ENCODE measurements around the gene MCM10. TPM values are rescaled to one million over a fixed set of nuclear protein-coding genes. Genes with fewer than 3 reads are reported as not detected.

MCM10 gene
- total RNA-seq, 1 experiment from 2014 or later, result 7.0 TPM

- no peaks in the 10 kb centered on the region for H3K79me2 ChIP-seq (ENCODE audit: low read length)
- H3K27me3 ChIP-seq (ENCODE audit: low read length), result no peaks in the 10 kb centered on the region
- H3K4me1 ChIP-seq (ENCODE audit: low read length), result no peaks in the 10 kb centered on the region
- H4K20me1 ChIP-seq (ENCODE audit: insufficient read depth, low read depth, low read length), result no peaks in the 10 kb centered on the region
- H3K27ac ChIP-seq (ENCODE audit: low read length), result no peak overlapping the region
- no peak overlapping the region for H3K4me2 ChIP-seq (ENCODE audit: low read depth, low read length, poor library complexity, severe bottlenecking)
- DNase-seq, result no peak
- no peaks in the 10 kb centered on the region for H3K9me3 ChIP-seq (ENCODE audit: low read length)
- H3K4me3 ChIP-seq (ENCODE audit: low read length), result no peak overlapping the region
- H2AFZ ChIP-seq (ENCODE audit: low read length), result no peak overlapping the region
- no peak overlapping the region for H3K9ac ChIP-seq (ENCODE audit: low read length)
- H3K36me3 ChIP-seq (ENCODE audit: insufficient read depth, low read length), result no peaks in the 10 kb centered on the region
- no peaks in the 10 kb centered on the region for H3K9me2 ChIP-seq (replicated peaks; ENCODE audit: insufficient read depth, low read length)
Measured at GRCh38 chr10:13136651-13137050, 24.7 kb upstream of the MCM10 start.

- H3K4me1 ChIP-seq (ENCODE audit: low read length), result no peaks in the 10 kb centered on the region
- no peak overlapping the region for H3K9ac ChIP-seq (ENCODE audit: low read length)
- DNase-seq, result no peak
- no peaks in the 10 kb centered on the region for H3K27me3 ChIP-seq (ENCODE audit: low read length)
- H3K4me3 ChIP-seq (ENCODE audit: low read length), result no peak overlapping the region
- H3K79me2 ChIP-seq (ENCODE audit: low read length), result no peaks in the 10 kb centered on the region
- no peaks in the 10 kb centered on the region for H3K9me2 ChIP-seq (replicated peaks; ENCODE audit: insufficient read depth, low read length)
- no peaks in the 10 kb centered on the region for H3K36me3 ChIP-seq (ENCODE audit: insufficient read depth, low read length)
- H2AFZ ChIP-seq (ENCODE audit: low read length), result no peak overlapping the region
- no peaks in the 10 kb centered on the region for H4K20me1 ChIP-seq (ENCODE audit: insufficient read depth, low read depth, low read length)
- no peak overlapping the region for H3K27ac ChIP-seq (ENCODE audit: low read length)
- no peaks in the 10 kb centered on the region for H3K9me3 ChIP-seq (ENCODE audit: low read length)
- no peak overlapping the region for H3K4me2 ChIP-seq (ENCODE audit: low read depth, low read length, poor library complexity, severe bottlenecking)
Measured at GRCh38 chr10:13139150-13139549, 22.2 kb upstream of the MCM10 start.

GRCh38 chr10:13139676-13140075, 21.7 kb upstream of the MCM10 start:
- Histone ChIP-seq H3K4me2 (ENCODE audit: low read depth, low read length, poor library complexity, severe bottlenecking) (no peak overlapping the region), H3K9ac (ENCODE audit: low read length) (no peak overlapping the region), H3K4me1 (ENCODE audit: low read length) (no peaks in the 10 kb centered on the region), H4K20me1 (ENCODE audit: insufficient read depth, low read depth, low read length) (no peaks in the 10 kb centered on the region), H3K27ac (ENCODE audit: low read length) (no peak overlapping the region), H3K27me3 (ENCODE audit: low read length) (no peaks in the 10 kb centered on the region), H3K4me3 (ENCODE audit: low read length) (no peak overlapping the region), H2AFZ (ENCODE audit: low read length) (no peak overlapping the region), H3K36me3 (ENCODE audit: insufficient read depth, low read length) (no peaks in the 10 kb centered on the region), H3K79me2 (ENCODE audit: low read length) (no peaks in the 10 kb centered on the region), H3K9me2 (replicated peaks; ENCODE audit: insufficient read depth, low read length) (no peaks in the 10 kb centered on the region), H3K9me3 (ENCODE audit: low read length) (no peaks in the 10 kb centered on the region)
- DNase-seq, result no peak

GRCh38 chr10:13140627-13141190, 20.6 kb upstream of the MCM10 start:
- Histone ChIP-seq H3K4me3 (ENCODE audit: low read length) (no peak overlapping the region), H3K27ac (ENCODE audit: low read length) (no peak overlapping the region), H3K4me2 (ENCODE audit: low read depth, low read length, poor library complexity, severe bottlenecking) (no peak overlapping the region), H3K4me1 (ENCODE audit: low read length) (no peaks in the 10 kb centered on the region), H4K20me1 (ENCODE audit: insufficient read depth, low read depth, low read length) (no peaks in the 10 kb centered on the region), H3K9me3 (ENCODE audit: low read length) (no peaks in the 10 kb centered on the region), H2AFZ (ENCODE audit: low read length) (no peak overlapping the region), H3K9ac (ENCODE audit: low read length) (no peak overlapping the region), H3K79me2 (ENCODE audit: low read length) (no peaks in the 10 kb centered on the region), H3K27me3 (ENCODE audit: low read length) (no peaks in the 10 kb centered on the region), H3K36me3 (ENCODE audit: insufficient read depth, low read length) (no peaks in the 10 kb centered on the region), H3K9me2 (replicated peaks; ENCODE audit: insufficient read depth, low read length) (no peaks in the 10 kb centered on the region)
- no peak for DNase-seq

GRCh38 chr10:13143766-13144165, 17.6 kb upstream of the MCM10 start:
- Histone ChIP-seq H2AFZ (ENCODE audit: low read length) (no peak overlapping the region), H3K9ac (ENCODE audit: low read length) (no peak overlapping the region), H3K27me3 (ENCODE audit: low read length) (no peaks in the 10 kb centered on the region), H3K9me3 (ENCODE audit: low read length) (no peaks in the 10 kb centered on the region), H3K4me2 (ENCODE audit: low read depth, low read length, poor library complexity, severe bottlenecking) (no peak overlapping the region), H3K36me3 (ENCODE audit: insufficient read depth, low read length) (no peaks in the 10 kb centered on the region), H4K20me1 (ENCODE audit: insufficient read depth, low read depth, low read length) (no peaks in the 10 kb centered on the region), H3K9me2 (replicated peaks; ENCODE audit: insufficient read depth, low read length) (no peaks in the 10 kb centered on the region), H3K4me3 (ENCODE audit: low read length) (no peak overlapping the region), H3K27ac (ENCODE audit: low read length) (no peak overlapping the region), H3K4me1 (ENCODE audit: low read length) (no peaks in the 10 kb centered on the region), H3K79me2 (ENCODE audit: low read length) (no peaks in the 10 kb centered on the region)
- DNase-seq, result no peak

GRCh38 chr10:13144814-13145213, 16.5 kb upstream of the MCM10 start:
- Histone ChIP-seq H3K4me1 (ENCODE audit: low read length) (no peaks in the 10 kb centered on the region), H3K36me3 (ENCODE audit: insufficient read depth, low read length) (no peaks in the 10 kb centered on the region), H3K9me3 (ENCODE audit: low read length) (no peaks in the 10 kb centered on the region), H4K20me1 (ENCODE audit: insufficient read depth, low read depth, low read length) (no peaks in the 10 kb centered on the region), H3K27me3 (ENCODE audit: low read length) (no peaks in the 10 kb centered on the region), H3K4me2 (ENCODE audit: low read depth, low read length, poor library complexity, severe bottlenecking) (no peak overlapping the region), H3K9ac (ENCODE audit: low read length) (no peak overlapping the region), H3K79me2 (ENCODE audit: low read length) (no peaks in the 10 kb centered on the region), H3K9me2 (replicated peaks; ENCODE audit: insufficient read depth, low read length) (no peaks in the 10 kb centered on the region), H3K4me3 (ENCODE audit: low read length) (no peak overlapping the region), H2AFZ (ENCODE audit: low read length) (no peak overlapping the region), H3K27ac (ENCODE audit: low read length) (no peak overlapping the region)
- no peak for DNase-seq

GRCh38 chr10:13146379-13146778, 15.0 kb upstream of the MCM10 start:
- no peak for DNase-seq
- Histone ChIP-seq H3K36me3 (ENCODE audit: insufficient read depth, low read length) (no peaks in the 10 kb centered on the region), H3K4me3 (ENCODE audit: low read length) (no peak overlapping the region), H3K4me2 (ENCODE audit: low read depth, low read length, poor library complexity, severe bottlenecking) (no peak overlapping the region), H3K27me3 (ENCODE audit: low read length) (no peaks in the 10 kb centered on the region), H3K79me2 (ENCODE audit: low read length) (no peaks in the 10 kb centered on the region), H3K9ac (ENCODE audit: low read length) (no peak overlapping the region), H3K27ac (ENCODE audit: low read length) (no peak overlapping the region), H3K9me3 (ENCODE audit: low read length) (no peaks in the 10 kb centered on the region), H2AFZ (ENCODE audit: low read length) (no peak overlapping the region), H3K9me2 (replicated peaks; ENCODE audit: insufficient read depth, low read length) (no peaks in the 10 kb centered on the region), H4K20me1 (ENCODE audit: insufficient read depth, low read depth, low read length) (no peaks in the 10 kb centered on the region), H3K4me1 (ENCODE audit: low read length) (no peaks in the 10 kb centered on the region)

GRCh38 chr10:13147161-13147560, 14.2 kb upstream of the MCM10 start:
- H3K4me1 ChIP-seq (ENCODE audit: low read length), result no peaks in the 10 kb centered on the region
- H3K9ac ChIP-seq (ENCODE audit: low read length), result no peak overlapping the region
- no peak overlapping the region for H3K4me2 ChIP-seq (ENCODE audit: low read depth, low read length, poor library complexity, severe bottlenecking)
- no peak overlapping the region for H3K4me3 ChIP-seq (ENCODE audit: low read length)
- no peaks in the 10 kb centered on the region for H3K36me3 ChIP-seq (ENCODE audit: insufficient read depth, low read length)
- H3K79me2 ChIP-seq (ENCODE audit: low read length), result no peaks in the 10 kb centered on the region
- DNase-seq, result no peak
- no peaks in the 10 kb centered on the region for H3K9me2 ChIP-seq (replicated peaks; ENCODE audit: insufficient read depth, low read length)
- no peak overlapping the region for H3K27ac ChIP-seq (ENCODE audit: low read length)
- H3K9me3 ChIP-seq (ENCODE audit: low read length), result no peaks in the 10 kb centered on the region
- H4K20me1 ChIP-seq (ENCODE audit: insufficient read depth, low read depth, low read length), result no peaks in the 10 kb centered on the region
- H2AFZ ChIP-seq (ENCODE audit: low read length), result no peak overlapping the region
- no peaks in the 10 kb centered on the region for H3K27me3 ChIP-seq (ENCODE audit: low read length)

GRCh38 chr10:13152296-13152695, 9.1 kb upstream of the MCM10 start:
- no peak for DNase-seq
- Histone ChIP-seq H3K79me2 (ENCODE audit: low read length) (no peaks in the 10 kb centered on the region), H4K20me1 (ENCODE audit: insufficient read depth, low read depth, low read length) (no peaks in the 10 kb centered on the region), H3K4me3 (ENCODE audit: low read length) (no peak overlapping the region), H3K9ac (ENCODE audit: low read length) (no peak overlapping the region), H2AFZ (ENCODE audit: low read length) (no peak overlapping the region), H3K9me2 (replicated peaks; ENCODE audit: insufficient read depth, low read length) (no peaks in the 10 kb centered on the region), H3K4me1 (ENCODE audit: low read length) (no peaks in the 10 kb centered on the region), H3K4me2 (ENCODE audit: low read depth, low read length, poor library complexity, severe bottlenecking) (no peak overlapping the region), H3K27ac (ENCODE audit: low read length) (no peak overlapping the region), H3K27me3 (ENCODE audit: low read length) (no peaks in the 10 kb centered on the region), H3K9me3 (ENCODE audit: low read length) (no peaks in the 10 kb centered on the region), H3K36me3 (ENCODE audit: insufficient read depth, low read length) (no peaks in the 10 kb centered on the region)
